Measurements from ENCODE around the gene ANGPT4. TPM values are rescaled to one million over a fixed set of nuclear protein-coding genes. Genes with fewer than 3 reads are reported as not detected.
"Not testable (repeated sequence)": the region's sequence is repeated elsewhere in the genome, so short reads cannot be mapped to it uniquely, and the experiment has no call there.

The ANGPT4 gene
- total RNA-seq, 2 donors from 2014 or later: under 0.01 to 0.66 TPM

DNA sequence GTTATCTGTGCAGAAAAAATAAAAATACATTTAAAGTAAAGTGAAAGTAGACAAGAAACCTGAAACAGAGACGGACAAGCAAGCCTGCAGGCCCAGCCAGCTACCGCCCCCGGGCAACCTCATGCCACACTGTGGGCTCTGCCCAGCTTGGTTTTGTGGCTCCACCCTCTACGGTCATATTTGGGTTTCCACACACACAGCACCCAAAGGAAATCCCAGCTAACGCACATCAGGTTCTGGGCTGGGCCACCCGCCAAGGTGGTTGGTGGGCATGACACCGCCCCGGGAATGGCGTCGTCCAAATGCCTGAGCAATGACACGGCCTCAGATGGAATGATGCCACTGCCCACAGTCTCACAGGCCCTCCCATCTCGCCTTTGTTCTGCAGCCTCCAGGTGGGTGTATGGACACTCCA, 59.8 kb downstream of the ANGPT4 start:
- no peaks in the 10 kb centered on the region for H3K36me3 ChIP-seq (replicated peaks in 1 of 2; ENCODE audit: insufficient read depth in 1 of 2, low read depth in 2 of 2)
- no peak overlapping the region for H3K27ac ChIP-seq
- no peaks in the 10 kb centered on the region for H3K27me3 ChIP-seq
- WGBS, 2 donors: 50 to 63% methylated on average over 8 to 12 of the region's 12 CpGs
- ATAC-seq (peak; percentile 50), DNase-seq (peak in 3 of 4 donors; percentile 25 to 49 (median 44))
- no peaks in the 10 kb centered on the region for H3K4me1 ChIP-seq
- H3K9me3 ChIP-seq: no peaks in the 10 kb centered on the region
- intact Hi-C loops (cut with DNase I): no loop called here
- H3K4me3 ChIP-seq: no peak overlapping the region
- TF ChIP-seq, protein P1, sequence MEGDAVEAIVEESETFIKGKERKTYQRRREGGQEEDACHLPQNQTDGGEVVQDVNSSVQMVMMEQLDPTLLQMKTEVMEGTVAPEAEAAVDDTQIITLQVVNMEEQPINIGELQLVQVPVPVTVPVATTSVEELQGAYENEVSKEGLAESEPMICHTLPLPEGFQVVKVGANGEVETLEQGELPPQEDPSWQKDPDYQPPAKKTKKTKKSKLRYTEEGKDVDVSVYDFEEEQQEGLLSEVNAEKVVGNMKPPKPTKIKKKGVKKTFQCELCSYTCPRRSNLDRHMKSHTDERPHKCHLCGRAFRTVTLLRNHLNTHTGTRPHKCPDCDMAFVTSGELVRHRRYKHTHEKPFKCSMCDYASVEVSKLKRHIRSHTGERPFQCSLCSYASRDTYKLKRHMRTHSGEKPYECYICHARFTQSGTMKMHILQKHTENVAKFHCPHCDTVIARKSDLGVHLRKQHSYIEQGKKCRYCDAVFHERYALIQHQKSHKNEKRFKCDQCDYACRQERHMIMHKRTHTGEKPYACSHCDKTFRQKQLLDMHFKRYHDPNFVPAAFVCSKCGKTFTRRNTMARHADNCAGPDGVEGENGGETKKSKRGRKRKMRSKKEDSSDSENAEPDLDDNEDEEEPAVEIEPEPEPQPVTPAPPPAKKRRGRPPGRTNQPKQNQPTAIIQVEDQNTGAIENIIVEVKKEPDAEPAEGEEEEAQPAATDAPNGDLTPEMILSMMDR (IDR thresholded peaks at IDR 0.05): no peak
- no peak for TF ChIP-seq POLR2A (IDR thresholded peaks at IDR 0.05)

DNA sequence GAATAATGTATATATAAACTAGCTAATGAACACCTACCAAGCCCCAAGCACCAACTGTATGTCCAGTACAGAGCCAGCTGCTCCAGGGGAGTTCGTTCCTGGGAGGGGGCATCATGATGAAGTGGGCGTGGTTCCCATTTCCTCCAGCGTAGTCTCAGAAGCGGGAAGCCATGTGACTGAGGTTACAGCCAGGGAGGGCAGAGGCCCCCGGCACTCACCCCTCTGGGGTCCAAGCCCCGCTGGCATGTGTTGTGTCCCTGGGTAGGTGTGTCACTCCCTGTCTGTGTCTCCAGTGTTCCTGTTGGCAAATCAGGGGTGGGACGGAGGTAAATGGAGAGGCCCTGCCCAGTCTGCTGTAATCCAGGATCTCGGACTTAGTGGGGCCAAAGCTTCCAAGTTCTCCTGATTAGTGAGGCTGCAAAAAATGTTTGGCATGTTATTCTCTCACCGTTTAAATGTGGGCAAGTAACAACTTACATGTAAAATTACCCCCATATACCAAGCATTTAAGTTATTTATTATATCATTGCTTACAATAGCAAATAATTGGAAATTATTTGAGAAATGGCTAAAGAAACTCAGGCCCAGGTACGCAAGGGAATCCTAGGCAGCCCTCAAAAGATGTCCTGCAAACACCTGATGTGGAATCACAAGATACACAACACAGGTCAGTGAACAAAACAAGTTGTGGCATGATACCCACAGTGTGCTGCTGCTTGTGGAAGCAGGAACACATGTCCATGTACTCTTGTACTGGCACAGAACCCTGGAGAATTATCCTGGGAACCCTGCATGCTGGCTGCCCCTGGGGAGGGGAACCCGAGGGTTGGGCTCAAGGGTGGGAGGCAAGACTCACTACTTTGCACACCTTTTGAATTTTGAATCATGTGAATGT, 60.4 kb downstream of the ANGPT4 start:
- Histone ChIP-seq H3K4me3 (no peak overlapping the region), H3K27ac (no peak overlapping the region), H3K36me3 (replicated peaks in 1 of 2; ENCODE audit: insufficient read depth in 1 of 2, low read depth in 2 of 2) (no peaks in the 10 kb centered on the region), H3K27me3 (no peaks in the 10 kb centered on the region), H3K4me1 (no peaks in the 10 kb centered on the region), H3K9me3 (no peaks in the 10 kb centered on the region)
- intact Hi-C loops (cut with DNase I): no loop called here
- no peak for TF ChIP-seq POLR2A (IDR thresholded peaks at IDR 0.05)
- TF ChIP-seq, protein P1 (IDR thresholded peaks at IDR 0.05): no peak
- ATAC-seq (no peak), DNase-seq (no peak)
- 67 to 69% methylated on average over 9 to 11 of the region's 11 CpGs for WGBS, 2 donors

DNA sequence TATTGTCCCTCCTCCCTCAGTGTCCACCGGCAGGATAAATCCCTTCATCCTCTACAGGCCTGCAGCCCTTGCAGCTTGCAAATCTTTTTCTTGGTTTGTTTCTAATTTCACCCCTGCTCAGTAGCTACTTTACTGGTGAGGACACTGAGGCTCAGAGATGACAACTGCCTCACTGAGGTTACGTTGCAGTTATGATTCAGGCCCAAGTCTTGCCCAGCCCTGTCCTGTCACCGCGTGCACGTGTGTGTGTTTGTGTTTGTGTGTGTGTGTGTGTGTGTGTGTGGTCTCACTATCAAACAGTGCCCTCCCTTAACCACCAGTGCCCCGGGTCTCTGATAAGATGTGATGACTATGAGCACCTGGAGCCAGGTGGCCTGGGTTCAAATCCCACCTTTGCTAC, 61.5 kb downstream of the ANGPT4 start:
- no peak for ATAC-seq
- Histone ChIP-seq H3K27me3 (no peaks in the 10 kb centered on the region), H3K36me3 (replicated peaks in 1 of 2; ENCODE audit: insufficient read depth in 1 of 2, low read depth in 2 of 2) (no peaks in the 10 kb centered on the region), H3K4me3 (no peak overlapping the region), H3K9me3 (no peaks in the 10 kb centered on the region), H3K4me1 (no peaks in the 10 kb centered on the region), H3K27ac (no peak overlapping the region)
- WGBS, 2 donors: 58 to 79% methylated on average over 6 of the region's 6 CpGs
- intact Hi-C loops (cut with DNase I): no loop called here
- no peak for TF ChIP-seq POLR2A (IDR thresholded peaks at IDR 0.05)
- TF ChIP-seq, protein P1 (IDR thresholded peaks at IDR 0.05): no peak
- DNase-seq: no peak

DNA sequence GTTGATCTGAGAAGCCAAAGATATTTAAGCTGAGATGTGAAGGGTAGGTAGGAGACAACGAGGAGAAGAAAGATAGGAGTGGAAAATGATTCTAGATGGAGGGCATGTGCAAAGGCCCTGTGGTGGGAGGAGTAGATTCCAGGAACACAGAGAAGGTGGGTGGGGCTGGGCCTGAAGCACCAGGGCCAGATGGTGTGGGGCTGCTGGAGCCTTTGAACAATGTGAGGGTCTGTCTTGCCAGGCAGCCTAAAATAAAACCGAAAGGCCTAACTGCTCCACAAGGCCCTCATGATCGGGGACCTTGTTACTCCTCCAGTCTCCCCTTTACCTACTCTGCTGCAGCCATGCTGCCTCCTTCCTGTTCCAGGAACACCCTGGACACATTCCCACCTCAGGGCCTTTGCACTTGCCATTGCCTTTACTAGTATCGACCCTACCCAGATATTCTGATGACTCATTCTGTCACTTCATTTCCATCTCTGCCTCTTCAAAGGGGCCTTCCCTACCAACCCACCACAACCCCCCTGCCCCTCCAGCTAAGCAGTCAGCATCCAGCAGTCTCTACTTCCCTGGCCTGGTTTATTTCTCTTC, 62.6 kb downstream of the ANGPT4 start:
- no peak overlapping the region for H3K4me3 ChIP-seq
- no peak for DNase-seq
- no peaks in the 10 kb centered on the region for H3K9me3 ChIP-seq
- TF ChIP-seq, protein P1 (IDR thresholded peaks at IDR 0.05): no peak
- TF ChIP-seq POLR2A (IDR thresholded peaks at IDR 0.05): no peak
- WGBS, 2 donors: 89 to 93% methylated on average over 4 of the region's 4 CpGs
- intact Hi-C loops (cut with DNase I): no loop called here
- H3K27me3 ChIP-seq: no peaks in the 10 kb centered on the region
- ATAC-seq: no peak
- H3K4me1 ChIP-seq: no peaks in the 10 kb centered on the region
- no peak overlapping the region for H3K27ac ChIP-seq
- H3K36me3 ChIP-seq (replicated peaks in 1 of 2; ENCODE audit: insufficient read depth in 1 of 2, low read depth in 2 of 2): no peaks in the 10 kb centered on the region

DNA sequence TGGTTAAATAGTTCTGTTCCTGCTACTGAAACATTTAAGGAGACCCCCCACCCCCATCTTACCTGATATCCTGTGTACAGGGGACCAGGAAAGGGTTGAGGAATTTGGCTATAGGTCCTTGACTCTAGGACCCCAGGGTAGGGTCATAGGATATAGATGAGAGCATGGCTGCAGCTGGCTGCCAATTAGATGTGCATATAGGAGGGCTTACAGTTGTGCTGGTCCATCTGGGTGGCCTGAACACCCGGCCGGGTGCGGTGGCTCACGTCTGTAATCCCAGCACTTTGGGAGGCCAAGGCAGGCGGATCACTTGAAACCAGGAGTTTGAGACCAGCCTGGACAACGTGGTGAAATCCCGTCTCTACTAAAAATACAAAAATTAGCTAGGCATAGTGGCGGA, 67.4 kb downstream of the ANGPT4 start:
- WGBS, 2 donors: 78 to 91% methylated on average over 7 to 8 of the region's 8 CpGs
- not testable (repeated sequence) for ATAC-seq

More for the DNA sequence above, 67.4 kb downstream of the ANGPT4 start:
- H3K27ac ChIP-seq; H3K36me3 ChIP-seq (replicated peaks in 1 of 2; ENCODE audit: insufficient read depth in 1 of 2, low read depth in 2 of 2); H3K9me3 ChIP-seq; H3K4me1 ChIP-seq; intact Hi-C loops (cut with DNase I); DNase-seq; H3K4me3 ChIP-seq; H3K27me3 ChIP-seq: not testable (repeated sequence)

Measured in body of pancreas (tissue), 4 donors.